GM06990 (cell line): ENCODE data around the gene SLCO6A1.
A peak's percentile ranks its signal among the peaks of the same experiment; 100 is the strongest.

Experiments
- DNase-seq: peaks from one replicate; pipeline ENCODE4 v3.0.0-alpha.2; 2011; ENCODE audit not compliant: insufficient read length; ENCODE audit errors: extremely low read depth
- H3K27me3 ChIP-seq: replicated peaks from 2 replicates; pipeline ENCODE4 v1.6.0; 2011; ENCODE audit warnings: low read length; ENCODE audit not compliant: control insufficient read depth, insufficient read depth
- H3K36me3 ChIP-seq: 2 replicates; pipeline ENCODE4 v1.5.1; 2011; ENCODE audit warnings: low read length; ENCODE audit not compliant: control insufficient read depth, insufficient read depth
- H3K4me3 ChIP-seq: replicated peaks from 2 replicates; pipeline ENCODE4 v1.5.1; 2011; ENCODE audit warnings: low read depth, mild to moderate bottlenecking, control low read depth, low read length
- TF ChIP-seq, protein P1 (sequence below): IDR thresholded peaks from 2 replicates; pipeline ENCODE4 v1.5.1; 2011; ENCODE audit warnings: low read length, control low read depth, mild to moderate bottlenecking, inconsistent platforms; ENCODE audit not compliant: insufficient read depth, poor library complexity, severe bottlenecking

The SLCO6A1 gene

DNA sequence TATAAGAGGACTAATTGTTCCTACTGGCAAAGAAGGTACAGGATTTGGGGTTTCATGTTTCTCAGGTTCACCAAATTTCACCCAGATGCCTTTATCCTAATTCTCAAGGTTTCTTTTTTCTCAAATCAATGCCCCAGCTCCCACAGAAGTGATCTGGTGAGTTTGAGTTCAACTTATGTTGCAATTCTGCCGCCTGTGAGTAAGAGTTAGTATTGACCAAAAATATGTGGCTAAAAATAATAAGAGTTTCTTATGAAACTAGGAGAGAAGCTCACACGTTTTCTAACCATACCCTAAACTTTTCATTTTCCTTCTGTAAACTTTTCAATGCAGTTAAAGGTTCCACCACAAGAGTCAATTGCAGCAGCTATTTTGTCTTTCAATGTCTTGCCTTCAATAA is 15.1 kb downstream of the SLCO6A1 start:
- Histone ChIP-seq H3K4me3 (no peak overlapping the region), H3K36me3 (no peaks in the 10 kb centered on the region), H3K27me3 (no peaks in the 10 kb centered on the region)
- TF ChIP-seq, protein P1, sequence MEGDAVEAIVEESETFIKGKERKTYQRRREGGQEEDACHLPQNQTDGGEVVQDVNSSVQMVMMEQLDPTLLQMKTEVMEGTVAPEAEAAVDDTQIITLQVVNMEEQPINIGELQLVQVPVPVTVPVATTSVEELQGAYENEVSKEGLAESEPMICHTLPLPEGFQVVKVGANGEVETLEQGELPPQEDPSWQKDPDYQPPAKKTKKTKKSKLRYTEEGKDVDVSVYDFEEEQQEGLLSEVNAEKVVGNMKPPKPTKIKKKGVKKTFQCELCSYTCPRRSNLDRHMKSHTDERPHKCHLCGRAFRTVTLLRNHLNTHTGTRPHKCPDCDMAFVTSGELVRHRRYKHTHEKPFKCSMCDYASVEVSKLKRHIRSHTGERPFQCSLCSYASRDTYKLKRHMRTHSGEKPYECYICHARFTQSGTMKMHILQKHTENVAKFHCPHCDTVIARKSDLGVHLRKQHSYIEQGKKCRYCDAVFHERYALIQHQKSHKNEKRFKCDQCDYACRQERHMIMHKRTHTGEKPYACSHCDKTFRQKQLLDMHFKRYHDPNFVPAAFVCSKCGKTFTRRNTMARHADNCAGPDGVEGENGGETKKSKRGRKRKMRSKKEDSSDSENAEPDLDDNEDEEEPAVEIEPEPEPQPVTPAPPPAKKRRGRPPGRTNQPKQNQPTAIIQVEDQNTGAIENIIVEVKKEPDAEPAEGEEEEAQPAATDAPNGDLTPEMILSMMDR, result no peak
- no peak for DNase-seq

DNA sequence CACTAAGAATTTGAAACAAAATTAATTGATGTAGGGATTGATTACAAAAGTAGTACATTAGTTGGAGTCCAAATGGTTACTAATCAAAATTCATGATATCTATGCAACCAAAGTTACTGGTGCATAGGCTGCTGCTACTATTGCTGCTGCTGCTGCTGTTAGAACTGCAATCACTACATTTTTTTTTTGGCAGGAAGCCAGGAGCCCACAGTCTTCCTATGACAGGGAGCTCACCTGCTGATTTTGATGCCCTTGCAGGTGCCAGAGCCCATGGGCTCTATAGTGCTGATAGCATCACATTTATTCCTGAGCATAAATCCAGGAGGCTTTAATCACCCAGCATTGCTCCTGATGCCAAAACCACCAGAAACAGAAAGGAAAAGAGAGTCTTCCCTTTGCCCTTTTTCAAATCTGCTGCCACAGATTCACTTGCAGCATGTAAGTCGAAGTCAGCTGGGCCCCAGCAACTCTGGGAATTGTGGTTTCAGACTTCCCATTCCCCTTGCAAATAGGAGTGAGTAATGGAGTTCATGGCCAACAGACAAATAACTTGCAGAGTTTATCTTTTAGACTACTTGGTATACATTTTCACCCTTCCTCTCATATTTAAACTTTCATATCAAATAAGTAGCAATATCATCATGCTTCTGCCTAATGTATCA is 17.6 kb downstream of the SLCO6A1 start:
- DNase-seq, result no peak
- H3K27me3 ChIP-seq, result no peaks in the 10 kb centered on the region
- H3K4me3 ChIP-seq, result no peak overlapping the region
- TF ChIP-seq, protein P1, result no peak
- no peaks in the 10 kb centered on the region for H3K36me3 ChIP-seq

DNA sequence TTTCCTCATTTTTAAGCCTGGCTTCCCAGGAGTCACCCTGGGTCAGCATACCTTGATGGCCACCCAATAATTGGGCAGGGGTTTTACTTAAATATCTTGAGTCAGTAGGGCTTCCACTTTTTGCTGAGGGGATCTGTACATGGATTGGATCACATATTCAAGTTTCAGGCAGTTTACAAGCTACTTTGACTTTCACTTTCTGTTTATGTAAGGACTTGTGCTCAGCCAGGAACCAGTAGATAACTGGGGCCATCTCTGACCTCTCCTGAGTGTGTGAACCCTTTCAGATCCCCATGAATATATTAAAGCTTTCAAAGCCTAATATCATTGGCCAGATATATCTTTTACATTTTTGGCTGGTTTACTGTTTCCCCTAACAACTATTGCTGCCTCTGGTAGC is 45.1 kb downstream of the SLCO6A1 start:
- Histone ChIP-seq H3K27me3 (no peaks in the 10 kb centered on the region), H3K4me3 (no peak overlapping the region), H3K36me3 (no peaks in the 10 kb centered on the region)
- TF ChIP-seq, protein P1, result no peak
- DNase-seq, result no peak

DNA sequence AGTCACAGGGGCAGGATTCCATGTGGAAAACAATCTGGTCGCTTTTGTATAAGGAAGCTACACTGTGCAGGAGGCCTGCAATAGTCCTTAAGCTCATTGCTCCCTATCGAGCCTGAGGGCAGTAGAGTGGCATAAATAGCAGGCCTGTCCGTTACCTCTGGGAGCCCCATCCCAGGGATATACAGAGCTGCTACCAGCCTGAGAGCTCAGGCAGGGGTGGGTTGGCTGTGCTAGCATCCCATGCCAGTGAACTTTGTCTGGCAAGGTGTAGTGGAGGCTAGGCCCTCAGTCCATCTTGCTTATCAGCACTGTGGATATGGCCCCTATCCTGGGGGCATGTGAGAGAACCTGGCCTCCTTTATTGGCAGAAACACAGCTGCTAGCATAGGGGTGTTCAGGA is 47.7 kb downstream of the SLCO6A1 start:
- no peak for DNase-seq
- no peak overlapping the region for H3K4me3 ChIP-seq
- TF ChIP-seq, protein P1, result no peak
- H3K36me3 ChIP-seq, result no peaks in the 10 kb centered on the region
- no peaks in the 10 kb centered on the region for H3K27me3 ChIP-seq

DNA sequence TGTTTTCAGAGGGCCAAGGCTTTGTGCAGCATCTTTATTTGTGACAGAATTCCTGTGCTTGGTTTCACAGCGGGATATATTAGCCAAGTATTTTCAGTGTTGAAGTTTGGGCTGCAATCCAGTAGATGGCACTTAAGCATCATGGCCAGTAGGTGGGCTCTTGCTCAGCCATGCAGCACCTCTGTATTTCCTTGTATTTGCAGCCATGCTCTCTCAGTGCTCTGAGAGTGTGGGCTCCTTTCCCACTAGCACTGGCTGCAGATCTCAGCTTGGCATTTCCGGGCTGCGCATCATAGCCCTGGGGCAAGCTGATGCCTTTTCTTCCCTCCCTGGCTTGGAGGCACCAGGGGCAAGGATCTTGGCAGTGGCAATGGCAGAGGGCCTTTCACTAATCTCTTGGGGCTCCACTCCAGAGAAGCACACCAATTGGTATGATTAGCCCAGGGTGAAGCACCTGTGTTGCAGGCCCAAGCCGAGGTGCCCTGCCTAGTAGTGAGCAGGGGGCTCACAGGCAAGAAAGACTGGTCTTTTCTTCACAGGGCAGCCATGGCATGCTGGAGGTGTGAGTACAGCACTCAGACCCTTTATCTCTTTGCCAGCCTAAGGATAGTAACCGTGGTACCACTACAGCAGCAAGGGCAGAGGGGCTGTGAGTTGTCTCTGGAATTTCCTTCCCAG is 48.3 kb downstream of the SLCO6A1 start:
- TF ChIP-seq, protein P1, result peak; percentile 39
- Histone ChIP-seq H3K27me3 (no peaks in the 10 kb centered on the region), H3K36me3 (no peaks in the 10 kb centered on the region), H3K4me3 (no peak overlapping the region)
- DNase-seq, result peak; percentile 9

DNA sequence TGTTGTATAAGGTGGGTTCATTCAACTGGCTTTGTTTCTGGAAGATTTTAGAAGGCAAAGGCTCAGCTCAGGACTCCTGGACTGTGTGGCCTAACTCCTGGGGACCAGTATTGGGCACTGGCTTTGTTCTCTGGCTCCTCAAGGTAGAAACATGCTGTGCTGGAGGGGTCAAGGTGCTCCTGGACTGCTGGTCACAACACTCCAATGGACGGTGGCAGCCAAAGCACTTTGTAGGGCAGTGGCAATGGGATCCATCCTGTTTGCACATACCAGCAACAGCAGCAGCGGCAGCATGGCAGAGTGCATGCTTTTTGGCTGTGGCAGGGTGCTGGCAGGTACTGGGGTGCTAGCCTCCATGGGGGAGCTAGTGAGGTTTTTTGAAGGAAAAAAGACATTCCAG is 65.3 kb downstream of the SLCO6A1 start:
- Histone ChIP-seq H3K36me3 (no peaks in the 10 kb centered on the region), H3K27me3 (no peaks in the 10 kb centered on the region), H3K4me3 (no peak overlapping the region)
- DNase-seq, result no peak
- TF ChIP-seq, protein P1, result no peak
